Measurements from ENCODE around the gene ROR1.

DNA sequence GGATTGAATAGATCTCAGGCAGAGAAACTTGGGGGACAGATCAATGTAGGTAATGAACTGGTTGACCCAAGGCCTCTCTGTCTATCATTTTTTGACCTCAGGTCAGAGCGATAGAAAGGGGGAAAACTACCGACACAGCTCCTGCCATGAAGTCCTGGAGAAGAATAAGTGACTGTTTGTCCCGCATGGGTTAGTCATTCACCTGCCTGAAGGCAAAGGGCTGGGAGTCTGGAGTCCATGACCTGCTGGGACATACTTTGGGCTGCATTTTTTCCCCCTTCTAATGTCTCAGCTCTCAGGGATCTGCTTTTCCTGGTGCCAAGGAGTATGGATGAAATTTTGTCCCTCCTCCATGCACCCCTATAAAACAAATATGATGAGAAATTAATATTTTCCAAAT, 1.6 kb upstream of the ROR1 start:
- TF ChIP-seq POLR2AphosphoS5 (IDR thresholded peaks at IDR 0.05) (no peak), POLR2A (IDR thresholded peaks at IDR 0.05) (no peak)
- TF ChIP-seq, protein P1, sequence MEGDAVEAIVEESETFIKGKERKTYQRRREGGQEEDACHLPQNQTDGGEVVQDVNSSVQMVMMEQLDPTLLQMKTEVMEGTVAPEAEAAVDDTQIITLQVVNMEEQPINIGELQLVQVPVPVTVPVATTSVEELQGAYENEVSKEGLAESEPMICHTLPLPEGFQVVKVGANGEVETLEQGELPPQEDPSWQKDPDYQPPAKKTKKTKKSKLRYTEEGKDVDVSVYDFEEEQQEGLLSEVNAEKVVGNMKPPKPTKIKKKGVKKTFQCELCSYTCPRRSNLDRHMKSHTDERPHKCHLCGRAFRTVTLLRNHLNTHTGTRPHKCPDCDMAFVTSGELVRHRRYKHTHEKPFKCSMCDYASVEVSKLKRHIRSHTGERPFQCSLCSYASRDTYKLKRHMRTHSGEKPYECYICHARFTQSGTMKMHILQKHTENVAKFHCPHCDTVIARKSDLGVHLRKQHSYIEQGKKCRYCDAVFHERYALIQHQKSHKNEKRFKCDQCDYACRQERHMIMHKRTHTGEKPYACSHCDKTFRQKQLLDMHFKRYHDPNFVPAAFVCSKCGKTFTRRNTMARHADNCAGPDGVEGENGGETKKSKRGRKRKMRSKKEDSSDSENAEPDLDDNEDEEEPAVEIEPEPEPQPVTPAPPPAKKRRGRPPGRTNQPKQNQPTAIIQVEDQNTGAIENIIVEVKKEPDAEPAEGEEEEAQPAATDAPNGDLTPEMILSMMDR (IDR thresholded peaks at IDR 0.05), result no peak
